Nephron (organoid): ENCODE measurements around the gene C2orf78.

Experiments used
- H3K27ac Mint-ChIP-seq, 3 experiments: 2 replicates each; pipeline ENCODE4 v1.8.0; 2020; ENCODE audit warnings: mixed read lengths in 3 of 3, mild to moderate bottlenecking in 2 of 3, moderate library complexity in 1 of 3
- H3K27me3 Mint-ChIP-seq: 2 replicates; pipeline ENCODE4 v1.8.0; 2021; ENCODE audit warnings: low read depth, mild to moderate bottlenecking, moderate library complexity, mixed read lengths
- H3K36me3 Mint-ChIP-seq: 2 replicates; pipeline ENCODE4 v1.8.0; 2020; ENCODE audit warnings: low read depth, mixed read lengths
- H3K4me1 Mint-ChIP-seq: 2 replicates; pipeline ENCODE4 v1.8.0; 2020; ENCODE audit warnings: mixed read lengths
- H3K4me3 Mint-ChIP-seq, 3 experiments: 2 replicates each; pipeline ENCODE4 v1.8.0; 2020; ENCODE audit warnings: mild to moderate bottlenecking in 3 of 3, mixed read lengths in 3 of 3, moderate library complexity in 2 of 3
- H3K9me3 Mint-ChIP-seq: 2 replicates; pipeline ENCODE4 v1.8.0; 2020; ENCODE audit warnings: mixed read lengths
- TF ChIP-seq, protein P1 (sequence below), 3 experiments: fragments of 200-600 bp; sonication (generic); IDR thresholded peaks; one replicate each; pipeline ENCODE4 v1.5.0; 2021; ENCODE audit warnings: antibody characterized with exemption in 3 of 3; ENCODE audit not compliant: unreplicated experiment in 3 of 3

The C2orf78 gene

DNA sequence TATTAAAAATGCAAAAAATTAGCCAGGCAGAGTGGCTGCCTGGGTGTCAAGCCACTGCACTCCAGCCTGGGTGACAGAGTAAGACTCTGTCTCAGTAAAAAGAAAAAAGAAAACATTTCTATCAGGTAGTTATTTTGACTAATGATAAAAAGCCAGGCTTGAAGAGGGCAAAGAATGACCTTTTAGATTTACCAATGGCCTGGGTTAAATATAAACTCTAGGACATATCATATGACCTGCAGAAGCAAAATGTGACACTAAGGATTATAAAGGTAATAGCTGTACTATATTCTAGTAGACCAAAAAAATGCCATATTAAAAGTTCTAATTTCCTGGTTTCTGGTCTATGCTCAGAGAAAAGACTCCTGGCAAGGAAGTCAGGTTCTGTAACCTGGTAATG, 28.7 kb downstream of the C2orf78 start:
- Mint-ChIP-seq H3K36me3 (no peaks in the 10 kb centered on the region), H3K4me1 (no peaks in the 10 kb centered on the region), H3K9me3 (no peaks in the 10 kb centered on the region), H3K4me3 (no peak overlapping the region), H3K27ac (no peak overlapping the region), H3K27me3 (peaks cover 42% of the 10 kb centered on the region)
- TF ChIP-seq, protein P1, sequence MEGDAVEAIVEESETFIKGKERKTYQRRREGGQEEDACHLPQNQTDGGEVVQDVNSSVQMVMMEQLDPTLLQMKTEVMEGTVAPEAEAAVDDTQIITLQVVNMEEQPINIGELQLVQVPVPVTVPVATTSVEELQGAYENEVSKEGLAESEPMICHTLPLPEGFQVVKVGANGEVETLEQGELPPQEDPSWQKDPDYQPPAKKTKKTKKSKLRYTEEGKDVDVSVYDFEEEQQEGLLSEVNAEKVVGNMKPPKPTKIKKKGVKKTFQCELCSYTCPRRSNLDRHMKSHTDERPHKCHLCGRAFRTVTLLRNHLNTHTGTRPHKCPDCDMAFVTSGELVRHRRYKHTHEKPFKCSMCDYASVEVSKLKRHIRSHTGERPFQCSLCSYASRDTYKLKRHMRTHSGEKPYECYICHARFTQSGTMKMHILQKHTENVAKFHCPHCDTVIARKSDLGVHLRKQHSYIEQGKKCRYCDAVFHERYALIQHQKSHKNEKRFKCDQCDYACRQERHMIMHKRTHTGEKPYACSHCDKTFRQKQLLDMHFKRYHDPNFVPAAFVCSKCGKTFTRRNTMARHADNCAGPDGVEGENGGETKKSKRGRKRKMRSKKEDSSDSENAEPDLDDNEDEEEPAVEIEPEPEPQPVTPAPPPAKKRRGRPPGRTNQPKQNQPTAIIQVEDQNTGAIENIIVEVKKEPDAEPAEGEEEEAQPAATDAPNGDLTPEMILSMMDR (IDR thresholded peaks at IDR 0.05; ENCODE audit: unreplicated experiment in 3 of 3): no peak

DNA sequence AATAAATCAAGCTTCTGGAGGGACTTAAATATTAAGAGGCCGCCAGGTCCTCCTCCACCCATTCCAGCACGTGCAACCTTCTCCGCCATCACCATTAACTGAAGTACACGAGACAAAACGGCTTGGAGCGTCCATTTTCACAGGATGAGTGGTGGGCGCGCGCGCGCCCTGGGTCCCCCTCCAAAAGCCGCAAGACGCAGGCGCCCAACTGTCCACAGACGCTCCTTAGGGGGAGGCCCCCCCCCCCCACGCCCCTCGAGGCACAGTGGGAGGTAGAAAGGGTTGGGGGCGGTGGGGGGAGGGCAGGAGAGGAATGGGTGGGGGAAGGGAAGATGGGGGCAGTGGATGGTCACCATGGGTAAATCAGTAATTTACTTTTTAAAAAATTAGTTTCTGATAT, 34.3 kb downstream of the C2orf78 start:
- TF ChIP-seq, protein P1 (IDR thresholded peaks at IDR 0.05; ENCODE audit: unreplicated experiment in 3 of 3): no peak
- Mint-ChIP-seq H3K27ac (no peak overlapping the region), H3K36me3 (no peaks in the 10 kb centered on the region), H3K27me3 (peaks cover 34% of the 10 kb centered on the region), H3K4me1 (no peaks in the 10 kb centered on the region), H3K4me3 (no peak overlapping the region), H3K9me3 (no peaks in the 10 kb centered on the region)

DNA sequence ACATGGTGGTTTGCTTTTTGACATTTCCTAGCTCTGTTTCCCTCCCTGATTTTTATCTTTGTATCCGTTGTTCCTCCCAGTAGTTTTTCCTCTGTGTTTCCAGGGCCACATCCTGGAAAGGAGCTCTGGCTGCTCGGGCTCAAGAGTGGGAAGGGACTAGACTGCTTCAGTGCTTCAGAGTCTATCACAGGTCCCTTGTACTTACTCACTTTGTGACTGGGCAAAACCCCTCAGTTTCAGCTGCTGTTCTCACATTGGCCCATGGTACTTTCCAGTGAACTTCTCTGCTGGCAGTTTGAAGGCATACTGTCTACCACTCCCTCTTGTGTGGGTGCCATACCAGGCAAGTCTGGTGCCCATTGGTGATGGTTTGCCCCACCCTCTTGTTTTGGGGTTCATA, 37.2 kb downstream of the C2orf78 start:
- Mint-ChIP-seq H3K27ac (no peak overlapping the region), H3K36me3 (no peaks in the 10 kb centered on the region), H3K4me1 (no peaks in the 10 kb centered on the region), H3K27me3 (peaks cover 22% of the 10 kb centered on the region), H3K9me3 (no peaks in the 10 kb centered on the region), H3K4me3 (no peak overlapping the region)
- TF ChIP-seq, protein P1 (IDR thresholded peaks at IDR 0.05; ENCODE audit: unreplicated experiment in 3 of 3): no peak

DNA sequence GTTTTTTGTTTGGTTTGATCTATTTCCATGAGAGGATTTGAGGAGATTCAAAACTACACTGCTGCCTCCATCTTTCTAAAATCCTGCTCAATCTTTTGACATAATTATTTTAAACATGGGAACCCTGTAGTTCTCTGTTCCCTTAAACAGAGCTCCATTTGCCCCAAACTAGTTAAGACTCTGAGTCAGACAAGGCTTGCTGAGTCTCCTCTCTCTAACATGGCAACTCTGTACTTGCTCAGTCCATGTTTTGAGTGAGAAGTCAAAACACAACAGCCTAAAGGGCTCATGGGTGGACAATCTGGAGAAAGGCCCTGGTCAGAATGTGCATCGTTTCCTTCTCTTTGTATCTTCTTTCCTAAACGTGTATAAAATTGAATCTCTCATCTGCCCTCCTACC, 37.7 kb downstream of the C2orf78 start:
- no peaks in the 10 kb centered on the region for H3K9me3 Mint-ChIP-seq
- TF ChIP-seq, protein P1 (IDR thresholded peaks at IDR 0.05; ENCODE audit: unreplicated experiment in 3 of 3): no peak

DNA sequence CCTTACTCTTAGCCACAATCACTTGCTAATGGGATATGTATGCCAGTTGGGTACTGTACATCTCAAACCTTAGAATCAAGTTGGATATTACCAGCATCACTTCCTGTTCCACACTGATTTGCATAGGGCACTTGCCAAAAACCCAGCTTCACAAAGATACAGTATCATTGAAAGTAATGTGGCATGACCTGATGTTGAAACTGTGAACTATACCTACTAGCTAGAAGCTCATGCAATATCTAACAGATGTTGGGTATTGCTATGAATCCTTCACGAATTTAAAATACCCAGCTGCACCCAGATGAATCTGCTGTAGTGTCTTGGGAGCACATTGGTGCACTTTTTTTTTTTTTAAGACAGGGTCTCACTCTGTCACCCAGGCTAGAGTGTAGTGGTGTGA, 38.3 kb downstream of the C2orf78 start:
- no peak overlapping the region for H3K27ac Mint-ChIP-seq
- no peaks in the 10 kb centered on the region for H3K36me3 Mint-ChIP-seq
- no peaks in the 10 kb centered on the region for H3K9me3 Mint-ChIP-seq
- peaks cover 25% of the 10 kb centered on the region for H3K27me3 Mint-ChIP-seq
- TF ChIP-seq, protein P1 (IDR thresholded peaks at IDR 0.05; ENCODE audit: unreplicated experiment in 3 of 3): no peak
- H3K4me3 Mint-ChIP-seq: no peak overlapping the region
- no peaks in the 10 kb centered on the region for H3K4me1 Mint-ChIP-seq

More for the DNA sequence above, 37.7 kb downstream of the C2orf78 start:
- Mint-ChIP-seq H3K4me1 (no peaks in the 10 kb centered on the region), H3K27ac (no peak overlapping the region), H3K27me3 (peaks cover 25% of the 10 kb centered on the region), H3K4me3 (no peak overlapping the region), H3K36me3 (no peaks in the 10 kb centered on the region)

DNA sequence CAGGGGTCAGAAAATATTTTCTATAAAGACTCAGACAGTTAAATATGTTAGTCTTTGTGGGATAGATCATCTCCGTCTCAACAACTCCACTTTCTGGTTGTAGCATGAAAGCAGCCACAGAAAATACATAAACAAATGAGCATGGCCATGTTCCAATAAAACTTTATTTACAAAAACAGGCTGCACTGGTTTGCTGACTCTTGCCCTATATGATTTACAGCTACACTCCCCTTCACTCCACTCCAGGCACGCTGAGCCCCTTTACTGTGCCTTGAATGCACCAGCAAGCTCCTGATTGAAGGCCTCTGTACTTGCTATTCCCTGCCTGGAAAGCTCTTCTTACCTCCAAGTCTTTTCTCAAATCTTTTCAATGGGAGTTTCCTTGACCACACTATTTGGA, 39.0 kb downstream of the C2orf78 start:
- no peaks in the 10 kb centered on the region for H3K9me3 Mint-ChIP-seq
- H3K4me3 Mint-ChIP-seq: no peak overlapping the region
- no peaks in the 10 kb centered on the region for H3K36me3 Mint-ChIP-seq
- H3K27ac Mint-ChIP-seq: no peak overlapping the region
- H3K4me1 Mint-ChIP-seq: no peaks in the 10 kb centered on the region
- peaks cover 25% of the 10 kb centered on the region for H3K27me3 Mint-ChIP-seq
- TF ChIP-seq, protein P1 (IDR thresholded peaks at IDR 0.05; ENCODE audit: unreplicated experiment in 3 of 3): no peak
